GM12891 (cell line): ENCODE results near the gene LGALS9.

Experiments
- POLR2A ChIP-seq: IDR thresholded peaks from 2 replicates; pipeline ENCODE4 v1.6.1; 2011; ENCODE audit warnings: low read depth, low read length, control low read depth
- POLR2AphosphoS5 ChIP-seq: IDR thresholded peaks from 2 replicates; pipeline ENCODE4 v1.6.1; 2011; ENCODE audit warnings: low read depth, low read length, control low read depth
- POU2F2 ChIP-seq: IDR thresholded peaks from 2 replicates; pipeline ENCODE4 v1.6.1; 2011; ENCODE audit warnings: low read depth, mild to moderate bottlenecking, control low read depth, low read length, moderate library complexity
- SPI1 ChIP-seq: IDR thresholded peaks from 2 replicates; pipeline ENCODE4 v1.6.1; 2011; ENCODE audit warnings: low read depth, low read length, control low read depth
- TAF1 ChIP-seq: IDR thresholded peaks from 2 replicates; pipeline ENCODE4 v1.6.1; 2011; ENCODE audit warnings: low read depth, low read length, control low read depth

GRCh38 chr17:27630607-27631410 is at the start of gene LGALS9:
- TF ChIP-seq POLR2AphosphoS5 (peak; percentile 11; the same call in 1 of the 2 replicates), POLR2A (0 out of 2 replicates have a peak, but pooled peaks have one; percentile 33), SPI1 (peak; percentile 62; the same call in 1 of the 2 replicates), TAF1 (no peak), POU2F2 (no peak)
